Body of pancreas (tissue), 4 donors: ENCODE measurements around the gene IFTAP. TPM values are rescaled to one million over a fixed set of nuclear protein-coding genes. Genes with fewer than 3 reads are reported as not detected.

Experiments
- ATAC-seq: fragments of 150-250 bp; one replicate; pipeline ENCODE4 v1.9.1; 2016
- DNase-seq, 4 donors: peaks; one replicate each; pipeline ENCODE4 v3.0.0-alpha.2; 2019
- H3K27ac ChIP-seq, 4 donors: fragments of 200-600 bp; sonication (generic); 1 replicate in 3 of 4; 2 replicates in 1 of 4; pipeline versions ENCODE4 v1.5.1 to v1.6.1; 2016 to 2019; ENCODE audit warnings: mild to moderate bottlenecking in 1 of 4, mixed read lengths in 1 of 4, moderate library complexity in 1 of 4
- H3K27me3 ChIP-seq, 2 donors: fragments of 200-600 bp; sonication (generic); one replicate each; pipeline ENCODE4 v1.6.0; 2016; ENCODE audit warnings: mild to moderate bottlenecking in 1 of 2
- H3K36me3 ChIP-seq, 2 donors: fragments of 200-600 bp; sonication (generic); replicated peaks in 1 of 2; 2 replicates each; pipeline ENCODE4 v1.5.1; 2016; ENCODE audit warnings: low read depth in 2 of 2; ENCODE audit not compliant: insufficient read depth in 1 of 2
- H3K4me1 ChIP-seq: fragments of 200-600 bp; sonication (generic); one replicate; pipeline ENCODE4 v1.6.0; 2016
- H3K4me3 ChIP-seq, 2 donors: fragments of 200-600 bp; sonication (generic); 1 replicate in 1 of 2; 2 replicates in 1 of 2; pipeline ENCODE4 v1.5.1; 2016 to 2019
- H3K9me3 ChIP-seq, 3 donors: fragments of 200-600 bp; sonication (generic); 1 replicate in 2 of 3; 2 replicates in 1 of 3; pipeline ENCODE4 v1.5.1; 2016
- CTCF ChIP-seq, 7 experiments: fragments of 450-650 bp in 4 of 7; fragments of 200-600 bp in 3 of 7; sonication (generic) in 3 of 7; IDR thresholded peaks; one replicate each; pipeline ENCODE4 v1.5.1; 2016 to 2019; ENCODE audit warnings: antibody characterized with exemption in 7 of 7
- POLR2A ChIP-seq, 3 donors: fragments of 450-650 bp; IDR thresholded peaks; one replicate each; pipeline ENCODE4 v1.6.1; 2016; ENCODE audit warnings: antibody characterized with exemption in 3 of 3, mild to moderate bottlenecking in 2 of 3
- WGBS, 2 donors: methylation state at CpG; one replicate each; pipeline ENCODE4 v1.1.5; 2017; 5-methylcytosine and 5-hydroxymethylcytosine counted together
- intact Hi-C: fragments of 100-400 bp; cut with DNase I; formaldehyde crosslinking; loops from one replicate; pipeline ENCODE4 v1.15.1; 2023
- total RNA-seq, 2 donors: library from RNA; depleted of rRNA; stranded (reverse); fragments of >200 nt; gene quantifications; one replicate each; pipeline ENCODE4 v1.1.0, GENCODE V29; 2016

Gene IFTAP
- total RNA-seq, 2 donors from 2014 or later: 11.9 to 14.3 TPM

GRCh38 chr11:36609383-36609782, 15.1 kb downstream of the IFTAP start:
- peaks cover 4% of the 10 kb centered on the region for H3K4me1 ChIP-seq
- intact Hi-C loops: no loop called here
- DNase-seq: no peak

GRCh38 chr11:36615826-36616225, 21.5 kb downstream of the IFTAP start:
- no peak for DNase-seq
- no peaks in the 10 kb centered on the region for H3K36me3 ChIP-seq
- H3K4me3 ChIP-seq: no peak overlapping the region
- 75 to 87% methylated on average over 3 of the region's 3 CpGs for WGBS, 2 donors
- H3K9me3 ChIP-seq: no peaks in the 10 kb centered on the region
- no peaks in the 10 kb centered on the region for H3K27me3 ChIP-seq
- TF ChIP-seq POLR2A (IDR thresholded peaks at IDR 0.05): no peak
- TF ChIP-seq CTCF (IDR thresholded peaks at IDR 0.05): no peak
- ATAC-seq: no peak
- H3K27ac ChIP-seq: no peak overlapping the region
- H3K4me1 ChIP-seq: peaks cover 7% of the 10 kb centered on the region
- intact Hi-C loops: no loop called here

More at GRCh38 chr11:36609383-36609782, 15.1 kb downstream of the IFTAP start:
- Histone ChIP-seq H3K9me3 (no peaks in the 10 kb centered on the region), H3K27ac (no peak overlapping the region), H3K4me3 (no peak overlapping the region), H3K36me3 (no peaks in the 10 kb centered on the region), H3K27me3 (no peaks in the 10 kb centered on the region)
- no peak for ATAC-seq
- 22 to 33% methylated on average over 2 of the region's 2 CpGs for WGBS, 2 donors
- TF ChIP-seq POLR2A (IDR thresholded peaks at IDR 0.05) (no peak), CTCF (IDR thresholded peaks at IDR 0.05) (no peak)

GRCh38 chr11:36617543-36618362, 23.5 kb downstream of the IFTAP start:
- Histone ChIP-seq H3K9me3 (no peaks in the 10 kb centered on the region), H3K4me3 (no peak overlapping the region), H3K4me1 (peaks cover 7% of the 10 kb centered on the region), H3K36me3 (no peaks in the 10 kb centered on the region), H3K27me3 (no peaks in the 10 kb centered on the region), H3K27ac (no peak overlapping the region)
- no peak for ATAC-seq
- 75 to 86% methylated on average over 6 of the region's 6 CpGs for WGBS, 2 donors
- intact Hi-C loops: no loop called here
- TF ChIP-seq POLR2A (IDR thresholded peaks at IDR 0.05): no peak
- DNase-seq: no peak

GRCh38 chr11:36618363-36619047, 24.2 kb downstream of the IFTAP start:
- H3K4me3 ChIP-seq: no peak overlapping the region
- intact Hi-C loops: no loop called here
- peaks cover 7% of the 10 kb centered on the region for H3K4me1 ChIP-seq
- ATAC-seq (no peak), DNase-seq (no peak)
- no peaks in the 10 kb centered on the region for H3K36me3 ChIP-seq
- WGBS, 2 donors: 65 to 75% methylated on average over 3 of the region's 3 CpGs
- H3K9me3 ChIP-seq: no peaks in the 10 kb centered on the region
- no peak overlapping the region for H3K27ac ChIP-seq
- TF ChIP-seq CTCF (IDR thresholded peaks at IDR 0.05) (no peak), POLR2A (IDR thresholded peaks at IDR 0.05) (no peak)
- no peaks in the 10 kb centered on the region for H3K27me3 ChIP-seq

- no peaks in the 10 kb centered on the region for H3K9me3 ChIP-seq
- no peak for ATAC-seq
- no peak overlapping the region for H3K4me3 ChIP-seq
- peaks cover 7% of the 10 kb centered on the region for H3K4me1 ChIP-seq
- peak in 1 of 4 donors; percentile 28 for DNase-seq
- H3K27me3 ChIP-seq: no peaks in the 10 kb centered on the region
- no peak overlapping the region for H3K27ac ChIP-seq
- no peaks in the 10 kb centered on the region for H3K36me3 ChIP-seq
- intact Hi-C loops: no loop called here
- TF ChIP-seq POLR2A (IDR thresholded peaks at IDR 0.05) (no peak), CTCF (IDR thresholded peaks at IDR 0.05) (no peak)
- WGBS, 2 donors: 17 to 19% methylated on average over 5 of the region's 5 CpGs
Observed at GRCh38 chr11:36619502-36619901, 25.2 kb downstream of the IFTAP start.
